Keratinocyte (primary cell): Measurements from ENCODE around the gene MAB21L1. TPM values are rescaled to one million over a fixed set of nuclear protein-coding genes. Genes with fewer than 3 reads are reported as not detected.

Source experiments
- DNase-seq: peaks from one replicate; pipeline ENCODE4 v3.0.0-alpha.2; 2011; ENCODE audit warnings: low read depth, missing footprints, low spot score
- FAIRE-seq: peaks from 2 replicates; lab custom pipeline; 2011; peaks lifted over from hg19 to GRCh38; lab: Jason Lieb, UNC
- H2AFZ ChIP-seq: 2 replicates; pipeline ENCODE4 v1.6.0; 2012; ENCODE audit warnings: low read length, control low read depth, inconsistent platforms; ENCODE audit not compliant: control insufficient read depth
- H3K27ac ChIP-seq: 2 replicates; pipeline ENCODE4 v1.5.1; 2011; ENCODE audit warnings: low read length; ENCODE audit not compliant: control insufficient read depth, insufficient read depth
- H3K27me3 ChIP-seq: 3 replicates; pipeline ENCODE4 v1.6.0; 2011; ENCODE audit warnings: low read length; ENCODE audit not compliant: control insufficient read depth, insufficient read depth; ENCODE audit errors: extremely low read depth
- H3K36me3 ChIP-seq, 2 experiments: 2 replicates in 1 of 2; 3 replicates in 1 of 2; pipeline ENCODE4 v1.5.1; 2011; ENCODE audit warnings: low read length in 2 of 2, mild to moderate bottlenecking in 1 of 2; ENCODE audit not compliant: control insufficient read depth in 2 of 2, insufficient read depth in 2 of 2; ENCODE audit errors: extremely low read depth in 1 of 2
- H3K4me1 ChIP-seq: 3 replicates; pipeline ENCODE4 v1.5.1; 2011; ENCODE audit warnings: low read length; ENCODE audit not compliant: control insufficient read depth, insufficient read depth; ENCODE audit errors: extremely low read depth
- H3K4me2 ChIP-seq: 3 replicates; pipeline ENCODE4 v1.6.0; 2011; ENCODE audit warnings: low read depth, low read length; ENCODE audit not compliant: control insufficient read depth, insufficient read depth; ENCODE audit errors: extremely low read depth
- H3K4me3 ChIP-seq, 3 experiments: fragments of 200-600 bp in 1 of 3; sonication (generic) in 1 of 3; 2 replicates in 2 of 3; 3 replicates in 1 of 3; pipeline ENCODE4 v1.5.1; 2011 to 2016; ENCODE audit warnings: low read length in 3 of 3, mild to moderate bottlenecking in 3 of 3, control low read depth in 2 of 3, inconsistent platforms in 1 of 3, low read depth in 1 of 3, mixed read lengths in 1 of 3, mixed run types in 1 of 3, moderate library complexity in 1 of 3; ENCODE audit not compliant: control insufficient read depth in 2 of 3, insufficient read depth in 2 of 3; ENCODE audit errors: extremely low read depth in 1 of 3
- H3K79me2 ChIP-seq: 2 replicates; pipeline ENCODE4 v1.6.0; 2012; ENCODE audit warnings: low read length; ENCODE audit not compliant: control insufficient read depth, insufficient read depth
- H3K9ac ChIP-seq: 3 replicates; pipeline ENCODE4 v1.6.0; 2011; ENCODE audit warnings: low read length; ENCODE audit not compliant: control insufficient read depth, insufficient read depth; ENCODE audit errors: extremely low read depth
- H3K9me1 ChIP-seq: 3 replicates; pipeline ENCODE4 v1.6.0; 2011; ENCODE audit warnings: low read length; ENCODE audit not compliant: control insufficient read depth, insufficient read depth; ENCODE audit errors: extremely low read depth
- H3K9me3 ChIP-seq: 2 replicates; pipeline ENCODE4 v1.5.1; 2012; ENCODE audit warnings: low read depth, low read length; ENCODE audit not compliant: control insufficient read depth
- H4K20me1 ChIP-seq: 3 replicates; pipeline ENCODE4 v1.6.0; 2011; ENCODE audit warnings: low read length; ENCODE audit not compliant: control insufficient read depth, insufficient read depth; ENCODE audit errors: extremely low read depth
- CTCF ChIP-seq, 3 experiments: IDR thresholded peaks in 1 of 3; conservative IDR thresholded peaks in 1 of 3; optimal IDR thresholded peaks in 1 of 3; 2 replicates in 2 of 3; 3 replicates in 1 of 3; pipeline versions ENCODE3 to v1.5.1; 2011; ENCODE audit warnings: low read length in 3 of 3, mild to moderate bottlenecking in 3 of 3, moderate library complexity in 2 of 3, control low read depth in 1 of 3, inconsistent platforms in 1 of 3; ENCODE audit not compliant: insufficient read depth in 2 of 3; ENCODE audit errors: extremely low read depth in 1 of 3
- EZH2 ChIP-seq: IDR thresholded peaks from one replicate; pipeline ENCODE4 v1.6.1; 2012; ENCODE audit warnings: inconsistent platforms, mild to moderate bottlenecking, low read length, moderate library complexity
- dilution Hi-C: fragments of 300-500 bp; cut with MboI; formaldehyde crosslinking; loops from one replicate; pipeline ENCODE4 v1.7.0; 2020; ENCODE audit warnings: low sequenced_read_pairs; ENCODE audit not compliant: extremely low pct_ligation_motif_present
- polyA plus RNA-seq, 5 experiments: library from polyadenylated mRNA; depleted of rRNA in 3 of 5; stranded (reverse) in 3 of 5; stranded (forward) in 1 of 5; unstranded in 1 of 5; fragments of >200 nt; gene quantifications; 1 replicate in 1 of 5; 2 replicates in 3 of 5; 3 replicates in 1 of 5; pipeline versions ENCODE4 v1.2.1 to v1.2.3, GENCODE V29; 2011 to 2012; ENCODE audit warnings: missing spikeins in 2 of 5, low read depth in 1 of 5, low replicate concordance in 1 of 5

MAB21L1 gene
- polyA plus RNA-seq, 1 donor (not counting 4 experiments of a cell fraction or from before 2014, with no cell fraction given): not detected

GRCh38 chr13:35465371-35465770, 11.1 kb downstream of the MAB21L1 start:
- no peak for FAIRE-seq
- Histone ChIP-seq H3K9ac (no peak overlapping the region), H2AFZ (no peak overlapping the region), H3K9me1 (no peaks in the 10 kb centered on the region), H3K79me2 (no peaks in the 10 kb centered on the region), H3K36me3 (no peaks in the 10 kb centered on the region), H3K27ac (no peak overlapping the region), H3K4me2 (no peak overlapping the region), H4K20me1 (no peaks in the 10 kb centered on the region), H3K9me3 (no peaks in the 10 kb centered on the region), H3K27me3 (peaks cover 1% of the 10 kb centered on the region), H3K4me3 (no peak overlapping the region), H3K4me1 (no peaks in the 10 kb centered on the region)
- TF ChIP-seq CTCF (optimal IDR thresholded peaks at IDR 0.05 in 1 of 3, IDR thresholded peaks at IDR 0.05 in 1 of 3, conservative IDR thresholded peaks at IDR 0.05 in 1 of 3; ENCODE audit: extremely low read depth in 1 of 3, insufficient read depth in 2 of 3, low read length in 3 of 3): no peak
- TF ChIP-seq EZH2: no peak
- dilution Hi-C loops: no loop called here
- no peak for DNase-seq

GRCh38 chr13:35460061-35460460, 16.4 kb downstream of the MAB21L1 start:
- H3K9ac ChIP-seq: no peak overlapping the region
- H3K9me3 ChIP-seq: no peaks in the 10 kb centered on the region
- no peak overlapping the region for H2AFZ ChIP-seq
- dilution Hi-C loops: no loop called here
- H3K27ac ChIP-seq: no peak overlapping the region
- no peaks in the 10 kb centered on the region for H4K20me1 ChIP-seq
- no peak overlapping the region for H3K4me3 ChIP-seq
- H3K27me3 ChIP-seq: no peaks in the 10 kb centered on the region
- FAIRE-seq (no peak), DNase-seq (no peak)
- H3K36me3 ChIP-seq: no peaks in the 10 kb centered on the region
- H3K9me1 ChIP-seq: no peaks in the 10 kb centered on the region
- H3K79me2 ChIP-seq: no peaks in the 10 kb centered on the region
- no peaks in the 10 kb centered on the region for H3K4me1 ChIP-seq
- no peak overlapping the region for H3K4me2 ChIP-seq
- TF ChIP-seq EZH2 (no peak), CTCF (optimal IDR thresholded peaks at IDR 0.05 in 1 of 3, IDR thresholded peaks at IDR 0.05 in 1 of 3, conservative IDR thresholded peaks at IDR 0.05 in 1 of 3; ENCODE audit: extremely low read depth in 1 of 3, insufficient read depth in 2 of 3, low read length in 3 of 3) (no peak)
